HL-60/S4 (cell line): Measurements from ENCODE around the gene MRPL51.
"Not testable (repeated sequence)": the region's sequence is repeated elsewhere in the genome, so short reads cannot be mapped to it uniquely, and the experiment has no call there.

ENCODE experiments used
- in situ Hi-C: fragments of 300-500 bp; cut with MboI; formaldehyde crosslinking; loops from 2 replicates; pipeline ENCODE4 v1.14.3; 2022; ENCODE audit warnings: low sequenced_read_pairs

Gene MRPL51

DNA sequence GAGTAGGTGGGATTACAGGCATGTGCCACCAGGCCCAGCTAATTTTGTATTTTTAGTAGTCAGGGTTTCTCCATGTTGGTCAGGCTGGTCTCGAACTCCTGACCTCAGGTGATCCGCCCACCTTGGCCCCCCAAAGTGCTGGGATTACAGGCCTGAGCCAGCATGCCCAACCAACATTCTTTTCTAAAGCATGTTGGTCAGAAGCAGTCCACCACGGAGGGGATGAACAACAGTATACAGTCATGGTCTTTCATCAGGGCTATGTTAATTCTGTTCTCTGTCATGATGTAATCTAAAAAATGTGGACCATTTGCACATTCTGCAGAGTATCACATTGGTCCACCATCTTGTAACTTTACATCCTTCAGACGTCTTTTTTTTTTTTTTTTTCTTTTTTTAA is 3.6 kb downstream of the MRPL51 start:
- in situ Hi-C loops: no loop called here

DNA sequence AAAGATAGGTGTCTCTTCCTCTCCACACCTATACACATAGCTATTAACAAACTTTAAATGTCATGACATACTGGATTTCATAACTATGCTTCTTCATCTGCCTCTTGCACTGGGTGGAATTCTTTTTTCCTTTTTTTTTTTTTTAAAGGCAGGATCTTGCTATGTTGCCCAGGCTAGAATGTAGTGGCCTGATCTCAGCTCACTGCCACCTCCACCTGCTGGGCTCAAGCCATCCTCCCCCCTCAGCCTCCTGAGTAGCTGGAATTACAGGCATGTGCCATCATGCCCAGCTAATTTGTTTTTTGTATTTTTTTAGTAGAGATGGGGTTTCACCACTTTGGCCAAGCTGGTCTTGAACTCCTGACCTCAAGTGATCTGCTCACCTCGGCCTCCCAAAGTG is 4.8 kb downstream of the MRPL51 start:
- in situ Hi-C loops: no loop called here

DNA sequence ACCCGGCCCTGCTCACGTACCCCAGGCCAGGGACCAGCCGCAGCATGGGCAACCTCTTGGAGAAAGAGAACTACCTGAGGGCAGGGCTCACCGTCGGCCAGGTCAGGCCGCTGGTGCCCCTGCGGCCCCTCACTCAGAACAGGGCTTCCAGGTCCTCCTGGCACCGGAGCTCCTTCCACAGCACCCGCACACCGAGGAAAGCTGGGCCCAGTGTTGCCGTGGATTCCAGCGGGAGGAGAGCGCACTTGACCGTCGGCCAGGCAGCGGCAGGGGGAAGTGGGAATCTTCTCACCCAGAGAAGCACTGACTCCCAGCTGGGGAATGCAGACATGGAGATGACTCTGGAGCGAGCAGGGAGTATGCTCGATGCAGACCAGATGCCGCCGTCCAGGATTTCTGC is 14.6 kb downstream of the MRPL51 start:
- in situ Hi-C loops: no loop called here

DNA sequence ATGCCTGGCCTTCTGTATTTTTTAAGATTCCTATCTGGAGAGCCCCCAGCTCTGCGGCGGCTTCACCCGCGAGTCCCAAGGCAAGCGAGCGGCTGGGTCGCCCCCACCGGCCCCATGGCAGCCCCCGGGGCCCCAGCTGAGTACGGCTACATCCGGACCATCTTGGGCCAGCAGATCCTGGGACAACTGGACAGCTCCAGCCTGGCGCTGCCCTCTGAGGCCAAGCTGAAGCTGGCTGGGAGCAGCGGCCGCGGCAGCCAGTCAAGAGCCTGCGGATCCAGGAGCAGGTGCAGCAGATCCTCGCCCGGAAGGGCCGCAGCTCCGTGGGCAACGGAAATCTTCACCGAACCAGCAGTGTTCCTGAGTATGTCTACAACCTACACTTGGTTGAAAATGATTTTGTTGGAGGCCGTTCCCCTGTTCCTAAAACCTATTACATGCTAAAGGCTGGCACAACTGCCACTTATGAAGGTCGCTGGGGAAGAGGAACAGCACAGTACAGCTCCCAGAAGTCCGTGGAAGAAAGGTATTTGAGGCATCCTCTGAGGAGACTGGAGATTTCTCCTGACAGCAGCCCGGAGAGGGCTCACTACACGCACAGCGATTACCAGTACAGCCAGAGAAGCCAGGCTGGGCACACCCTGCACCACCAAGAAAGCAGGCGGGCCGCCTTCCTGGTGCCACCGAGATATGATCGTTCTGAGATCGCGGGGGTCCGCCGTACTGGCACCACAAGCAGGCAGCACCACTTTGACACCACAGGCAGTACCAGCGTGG is 15.3 kb downstream of the MRPL51 start:
- in situ Hi-C loops: not testable (repeated sequence)

DNA sequence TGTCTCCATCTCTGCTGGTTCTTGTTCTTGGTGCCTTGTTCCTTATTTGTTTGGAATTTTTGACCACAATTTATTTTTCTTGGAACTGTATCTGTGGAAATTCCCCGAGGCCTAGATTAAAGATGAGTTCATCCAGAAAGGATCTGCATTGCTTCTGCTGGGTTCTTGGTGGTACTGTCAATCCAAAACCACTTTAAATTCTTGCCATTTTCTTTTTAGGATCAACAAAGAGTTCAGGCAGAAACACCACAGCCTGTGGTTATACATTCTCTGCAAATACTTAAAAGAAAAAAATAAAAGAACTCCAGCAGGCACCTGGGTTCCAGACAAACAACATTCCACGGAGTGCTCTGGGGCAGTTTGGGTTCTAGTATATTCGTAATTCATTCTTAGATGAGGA is 16.6 kb downstream of the MRPL51 start:
- in situ Hi-C loops: no loop called here

DNA sequence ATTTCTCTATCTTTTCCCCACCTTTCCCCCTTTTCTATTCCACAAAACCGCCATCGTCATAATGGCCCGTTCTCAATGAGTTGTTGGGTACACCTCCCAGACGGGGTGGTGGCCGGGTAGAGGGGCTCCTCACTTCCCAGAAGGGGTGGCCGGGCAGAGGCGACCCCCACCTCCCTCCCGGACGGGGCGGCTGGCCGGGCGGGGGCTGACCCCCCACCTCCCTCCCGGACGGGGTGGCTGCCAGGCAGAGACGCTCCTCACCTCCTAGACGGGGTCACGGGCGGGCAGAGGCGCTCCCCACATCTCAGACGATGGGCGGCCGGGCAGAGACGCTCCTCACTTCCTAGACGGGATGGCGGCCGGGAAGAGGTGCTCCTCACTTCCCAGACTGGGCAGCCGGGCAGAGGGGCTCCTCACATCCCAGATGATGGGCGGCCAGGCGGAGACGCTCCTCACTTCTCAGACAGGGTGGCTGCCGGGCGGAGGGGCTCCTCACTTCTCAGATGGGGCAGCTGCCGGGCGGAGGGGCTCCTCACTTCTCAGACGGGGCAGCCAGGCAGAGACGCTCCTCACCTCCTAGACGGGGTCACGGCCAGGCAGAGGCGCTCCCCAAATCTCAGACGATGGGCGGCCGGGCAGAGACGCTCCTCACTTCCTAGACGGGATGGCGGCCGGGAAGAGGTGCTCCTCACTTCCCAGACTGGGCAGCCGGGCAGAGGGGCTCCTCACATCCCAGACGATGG is 17.7 kb downstream of the MRPL51 start:
- in situ Hi-C loops: not testable (repeated sequence)

DNA sequence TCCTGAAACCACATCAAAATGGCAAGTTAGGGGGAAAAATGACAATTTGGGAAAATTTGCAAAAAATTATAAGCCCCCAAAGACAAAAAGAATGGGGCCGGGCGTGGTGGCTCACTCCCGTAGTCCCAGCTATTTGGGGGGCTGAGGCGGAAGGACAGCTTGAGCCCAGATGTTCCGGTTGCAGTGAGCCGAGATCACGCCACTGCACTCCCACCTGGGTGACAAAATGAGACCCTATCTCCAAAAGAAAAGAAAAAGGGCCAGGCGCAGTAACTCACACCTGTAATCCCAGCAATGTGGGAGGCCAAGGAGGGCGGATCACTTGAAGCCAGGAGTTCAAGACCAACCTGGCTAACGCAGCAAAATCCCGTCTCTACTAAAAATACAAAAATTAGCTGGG is 20.6 kb downstream of the MRPL51 start:
- in situ Hi-C loops: no loop called here

DNA sequence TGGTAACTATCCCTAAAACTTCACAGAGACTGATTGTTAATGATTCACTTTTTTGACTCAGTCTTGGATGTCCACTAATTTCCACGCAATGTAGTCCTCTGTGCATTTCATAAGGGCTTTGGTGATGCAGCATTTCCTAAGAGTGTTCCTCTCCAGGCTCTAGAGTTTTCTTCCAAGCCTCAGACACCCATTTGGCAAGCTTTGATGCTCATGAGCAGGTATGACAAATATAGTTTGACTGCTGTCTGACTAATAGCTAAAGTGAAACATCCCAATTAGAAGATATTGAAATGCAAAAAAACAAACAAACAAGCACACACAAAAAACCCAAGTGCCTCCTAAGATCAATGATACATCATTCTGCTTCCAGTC is 21.1 kb downstream of the MRPL51 start:
- in situ Hi-C loops: no loop called here

DNA sequence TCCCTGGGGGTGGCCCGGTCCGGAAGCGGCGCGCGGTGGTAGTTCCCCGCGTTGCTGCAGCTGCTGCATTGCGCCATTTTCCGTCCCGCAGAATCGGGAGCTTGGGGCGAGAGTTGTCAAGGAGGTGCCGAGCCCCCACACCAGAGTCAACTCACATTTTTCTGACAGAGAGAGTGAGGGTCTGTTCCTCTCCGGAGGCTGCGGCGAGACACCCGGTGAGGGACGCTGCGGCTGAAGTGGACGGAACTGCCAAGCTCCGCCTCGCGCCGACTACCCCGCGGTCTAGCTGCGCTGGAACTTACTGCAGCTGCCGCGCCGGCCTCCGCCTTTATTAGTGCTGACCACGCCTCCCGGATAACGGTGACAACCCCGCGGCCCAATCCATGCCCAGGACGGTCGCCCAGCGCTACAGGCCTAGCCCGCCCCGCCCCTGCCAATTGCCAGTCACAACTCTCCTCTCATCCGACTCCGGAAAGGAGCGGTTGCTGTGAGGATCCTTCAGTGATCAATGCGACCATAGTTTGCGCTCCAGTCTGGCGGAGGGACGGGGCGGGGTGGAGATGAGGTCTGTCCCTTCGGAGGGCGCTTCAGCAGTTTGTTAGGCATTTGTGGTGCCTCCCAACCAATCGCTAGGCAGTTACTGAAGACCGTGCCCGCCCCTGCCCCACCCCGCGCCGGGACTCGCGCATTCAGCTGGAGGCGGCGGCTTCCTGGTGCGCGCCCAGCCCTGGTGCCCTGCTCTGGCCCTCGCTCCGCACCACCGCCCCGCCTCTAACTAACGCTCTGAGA is 22.5 kb downstream of the MRPL51 start, which contains the start of gene VAMP1:
Gene VAMP1, minus strand, starts transcription at position 303 of the 789 bp plus-strand sequence. Its CDS starts 146 bp downstream, at position 157.
- in situ Hi-C loops: no loop called here

DNA sequence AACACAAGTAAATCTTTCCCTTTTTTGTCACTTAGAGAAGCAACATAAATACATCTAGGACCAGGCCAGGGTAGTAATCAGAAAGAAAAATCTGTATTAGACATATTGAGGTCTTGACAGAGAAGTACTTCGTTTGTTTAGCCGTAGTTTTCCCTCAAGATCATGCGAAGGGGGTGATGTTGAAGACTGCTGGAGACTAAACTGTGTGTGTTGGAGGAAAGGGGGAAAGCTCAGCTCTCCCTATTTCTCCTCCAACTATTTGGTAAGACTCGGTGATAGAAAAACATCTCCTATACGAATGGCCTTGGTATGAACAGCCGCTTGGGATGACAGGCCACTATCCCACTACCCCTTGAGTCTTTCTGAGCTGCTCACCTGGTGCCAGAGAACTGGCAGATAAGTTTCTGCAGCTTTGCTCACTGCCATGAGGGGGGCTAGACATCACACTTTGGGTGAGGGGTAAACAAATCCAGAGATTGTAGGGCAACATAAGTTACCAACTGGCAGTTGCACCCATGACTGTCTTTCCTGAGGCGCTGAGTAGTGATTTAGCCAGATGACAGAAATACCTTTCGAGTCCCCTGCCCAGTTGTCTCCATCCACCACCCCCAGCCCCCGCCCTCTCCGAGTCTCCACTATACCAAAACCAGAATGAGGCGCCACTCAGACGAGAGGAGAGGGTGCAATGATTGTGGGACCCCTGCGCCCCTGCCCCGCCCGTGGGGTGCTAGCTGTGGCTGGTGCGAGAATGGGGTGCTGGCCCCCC is 23.3 kb downstream of the MRPL51 start:
- in situ Hi-C loops: no loop called here

DNA sequence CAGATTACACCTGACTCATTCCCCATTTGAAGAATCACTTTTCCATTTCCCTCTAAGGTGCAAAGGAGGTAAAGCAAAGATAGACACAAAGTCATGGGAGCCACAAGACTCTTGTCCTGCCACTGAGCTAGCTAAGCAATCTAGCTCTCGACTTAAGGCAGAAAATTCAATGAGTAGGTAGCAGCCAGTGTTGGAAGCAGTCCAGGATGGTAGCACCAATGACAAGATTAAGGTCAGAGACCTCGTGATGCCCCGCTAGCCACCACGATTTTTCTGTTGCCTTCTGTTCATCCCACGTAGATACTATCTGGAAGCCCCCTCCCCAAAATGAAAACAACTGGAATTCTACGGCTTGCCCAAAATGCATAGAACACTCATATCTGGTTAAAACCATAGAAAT is 24.0 kb downstream of the MRPL51 start:
- in situ Hi-C loops: no loop called here

DNA sequence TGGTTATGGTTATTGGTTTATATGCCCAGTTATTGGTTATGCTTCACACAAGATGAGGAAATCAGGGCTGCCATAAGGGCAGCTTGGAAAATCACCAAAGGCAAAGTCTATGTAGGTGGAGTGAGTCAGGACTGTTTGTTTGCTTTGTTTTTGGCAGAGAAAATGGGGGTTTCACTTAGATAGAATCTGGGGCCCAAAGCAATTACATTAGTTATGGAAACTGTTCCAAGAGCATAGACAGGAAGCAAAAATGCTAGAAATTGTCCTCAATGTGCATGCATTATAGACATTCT is 24.8 kb downstream of the MRPL51 start:
- in situ Hi-C loops: no loop called here

DNA sequence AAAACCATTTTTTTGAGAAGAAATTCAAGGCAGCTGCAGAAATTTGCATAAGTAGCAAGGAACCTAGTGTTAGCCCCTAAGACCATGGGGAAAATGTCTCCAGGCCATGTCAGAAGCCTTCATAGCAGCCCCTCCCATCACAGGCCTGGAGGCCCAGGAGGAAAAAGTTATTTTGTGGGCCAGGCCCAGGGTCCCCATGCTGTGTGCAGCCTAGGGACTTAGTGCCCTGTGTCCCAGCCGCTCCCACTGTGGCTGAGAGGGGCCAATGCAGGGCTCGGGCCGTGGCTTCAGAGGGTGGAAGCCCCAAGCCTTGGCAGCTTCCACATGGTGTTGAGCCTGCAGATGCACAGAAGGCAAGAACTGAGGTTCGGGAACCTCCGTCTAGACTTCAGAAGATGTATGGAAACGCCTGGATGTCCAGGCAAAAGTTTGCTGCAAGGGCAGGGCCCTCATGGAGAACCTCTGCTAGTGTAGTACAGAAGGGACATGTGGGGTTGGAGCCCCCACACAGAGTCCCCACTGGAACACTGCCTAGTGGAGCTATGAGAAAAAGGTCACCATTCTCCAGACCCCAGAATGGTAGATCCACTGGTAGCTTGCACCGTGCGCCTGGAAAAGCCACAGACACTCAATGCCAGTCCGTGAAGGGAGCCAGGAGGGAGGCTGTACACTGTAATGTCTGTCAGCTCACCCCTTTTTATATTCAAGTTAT is 25.3 kb downstream of the MRPL51 start:
- in situ Hi-C loops: not testable (repeated sequence)

DNA sequence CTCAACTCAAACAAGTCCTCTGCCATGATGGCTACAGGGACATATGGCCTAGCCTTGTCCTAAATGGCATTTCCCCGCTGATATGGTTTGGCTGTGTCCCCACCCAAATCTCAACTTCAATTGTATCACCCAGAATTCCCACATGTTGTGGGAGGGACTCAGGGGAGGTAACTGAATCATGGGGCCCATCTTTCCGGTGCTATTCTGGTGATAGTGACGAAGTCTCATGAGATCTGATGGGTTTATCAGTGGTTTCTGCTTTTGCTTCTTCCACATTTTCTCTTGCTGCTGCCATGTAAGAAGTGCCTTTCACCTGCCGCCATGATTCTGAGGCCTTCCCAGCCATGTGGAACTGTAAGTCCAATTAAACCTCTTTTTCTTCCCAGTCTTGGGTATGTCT is 26.3 kb downstream of the MRPL51 start:
- in situ Hi-C loops: not testable (repeated sequence)

DNA sequence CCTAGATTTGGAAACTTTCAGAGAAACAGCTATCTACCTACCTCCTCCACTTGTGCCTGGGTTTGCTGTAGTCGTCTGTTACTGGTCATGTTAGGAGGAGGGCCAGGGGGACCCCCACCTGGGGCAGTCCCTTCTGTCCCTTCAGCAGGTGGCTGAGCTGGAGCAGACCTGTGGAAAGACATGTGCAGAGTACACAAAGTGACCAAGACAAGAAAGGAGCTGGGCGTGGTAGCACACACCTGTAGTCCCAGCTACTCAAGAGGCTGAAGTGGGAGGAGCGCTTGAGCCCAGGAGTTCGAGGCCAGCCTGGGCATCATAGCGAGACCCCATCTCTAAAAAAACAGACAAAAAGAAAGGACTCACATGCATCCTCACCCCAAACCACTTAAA is 26.9 kb downstream of the MRPL51 start:
- in situ Hi-C loops: no loop called here

DNA sequence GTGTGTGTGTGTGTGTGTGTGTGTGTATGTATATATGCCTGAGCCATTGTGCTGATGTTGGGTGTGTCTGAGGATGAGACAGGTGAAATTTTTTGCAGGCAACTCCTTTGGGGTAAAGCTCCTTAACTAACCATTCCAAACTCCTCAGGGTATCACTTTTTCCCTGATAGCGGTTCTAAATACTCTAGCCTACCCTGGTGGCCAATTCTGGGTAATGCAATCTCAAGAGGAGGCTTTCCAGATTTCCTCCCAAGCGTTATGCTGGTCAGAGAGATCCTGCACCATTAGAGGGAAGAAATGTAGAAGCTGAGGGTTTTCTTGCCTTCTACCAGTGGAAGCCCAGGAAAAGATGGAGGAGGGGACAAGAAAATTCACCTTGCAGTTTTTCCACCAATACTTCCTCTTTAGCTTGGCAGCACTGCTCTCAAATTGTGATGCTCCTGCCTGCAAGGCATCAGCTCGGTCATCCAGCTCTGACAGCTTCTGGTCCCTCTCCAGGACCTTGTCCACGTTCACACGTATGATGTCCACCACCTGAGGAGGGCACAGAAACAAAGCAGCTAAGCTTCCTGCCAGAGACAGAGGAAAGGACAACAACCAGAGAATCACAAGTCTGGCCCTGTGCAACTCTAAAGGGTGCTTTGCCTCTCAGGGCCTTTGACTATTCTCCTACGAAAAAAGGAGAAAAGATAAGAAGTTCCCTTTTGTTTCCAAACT is 27.4 kb downstream of the MRPL51 start:
- in situ Hi-C loops: no loop called here

DNA sequence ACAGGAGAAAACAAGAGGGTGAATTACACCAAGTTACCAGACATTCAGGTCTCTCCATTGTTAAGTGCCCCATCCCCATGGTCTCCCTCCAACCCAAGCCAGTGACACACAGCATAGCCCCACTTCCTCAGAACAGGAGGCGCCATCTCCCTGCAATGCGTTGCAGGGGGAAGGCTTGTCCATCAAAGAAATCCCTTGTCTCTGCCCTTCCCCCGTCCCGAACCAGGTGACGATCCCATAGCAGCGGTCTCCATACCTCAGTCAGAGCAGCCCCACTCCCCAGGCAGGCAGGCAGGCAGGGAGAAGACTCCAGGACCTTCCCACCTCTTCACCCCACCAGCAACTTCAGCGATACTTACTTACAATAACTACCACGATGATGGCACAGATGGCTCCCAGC is 28.5 kb downstream of the MRPL51 start:
- in situ Hi-C loops: loop anchor here (5.0 kb wide), 1 partner anchor 42 kb away; no protein-coding TSS in a partner anchor

DNA sequence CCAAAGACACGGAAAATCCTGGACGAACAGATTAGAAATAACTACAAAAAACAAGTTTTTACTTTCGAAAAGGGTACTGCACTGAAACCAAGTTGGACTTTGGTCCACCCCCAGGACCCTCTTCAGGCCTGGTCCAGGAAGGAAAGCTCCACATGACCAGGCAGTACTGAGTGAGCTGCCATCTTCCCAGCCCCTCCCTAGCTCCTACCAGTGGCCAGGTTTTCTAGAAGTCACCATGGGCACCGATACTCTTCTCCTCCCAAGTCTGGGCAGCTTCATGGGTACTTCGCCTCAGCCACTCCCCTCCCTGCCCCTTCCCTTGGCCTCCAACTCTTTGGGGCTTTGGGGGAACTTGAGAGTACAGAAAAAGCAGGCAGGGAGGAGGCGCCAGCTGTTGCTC is 29.2 kb downstream of the MRPL51 start:
- in situ Hi-C loops: loop anchor here (5.0 kb wide), 1 partner anchor 42 kb away; no protein-coding TSS in a partner anchor

DNA sequence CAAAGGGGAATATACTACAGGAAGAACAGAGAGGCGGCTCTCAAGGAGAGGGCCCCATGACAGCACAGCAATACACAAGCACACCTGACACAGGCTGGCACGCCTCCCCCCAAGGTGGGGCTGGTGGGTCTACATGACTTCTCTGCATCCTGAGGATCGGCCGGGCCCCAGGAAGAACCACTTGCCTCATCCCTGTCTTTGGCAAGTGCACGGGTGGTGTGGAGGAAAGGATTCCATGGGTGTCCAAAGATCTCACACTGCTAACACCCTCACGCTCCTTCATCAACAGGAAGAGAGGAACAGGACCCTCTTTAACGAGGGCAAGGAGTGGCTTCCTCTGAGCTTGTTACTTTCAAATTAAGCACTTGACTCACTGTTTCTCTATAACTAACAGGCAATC is 29.8 kb downstream of the MRPL51 start:
- in situ Hi-C loops: loop anchor here (5.0 kb wide), 1 partner anchor 41 kb away; no protein-coding TSS in a partner anchor
